Activated naive CD4-positive, alpha-beta T cell treated with anti-CD3 and anti-CD28 coated beads, Interleukin-2, amount 10 ng/mL, durations not matched to agents 7 days and 5 days (primary cell): ENCODE data around the gene CCR9.

Experiments used
- CTCF ChIA-PET: fragments of 350-600 bp; sonication (Branson Sonifier 250); formaldehyde crosslinking; loops from one replicate; lab custom pipeline; 2021; ENCODE audit warnings: antibody characterized with exemption; lab: Charles Lee
- DNase-seq: peaks from one replicate; pipeline ENCODE4 v3.0.0-alpha.2; 2020
- H3K27ac Mint-ChIP-seq: one replicate; pipeline ENCODE4 v1.8.0; 2021; ENCODE audit warnings: mild to moderate bottlenecking, moderate library complexity, mixed read lengths
- H3K27me3 Mint-ChIP-seq: one replicate; pipeline ENCODE4 v1.8.0; 2021; ENCODE audit warnings: mild to moderate bottlenecking, mixed read lengths
- H3K36me3 Mint-ChIP-seq: one replicate; pipeline ENCODE4 v1.8.0; 2021; ENCODE audit warnings: mixed read lengths
- H3K4me1 Mint-ChIP-seq: one replicate; pipeline ENCODE4 v1.8.0; 2021; ENCODE audit warnings: mixed read lengths
- H3K4me3 Mint-ChIP-seq: one replicate; pipeline ENCODE4 v1.8.0; 2021; ENCODE audit warnings: mild to moderate bottlenecking, moderate library complexity, mixed read lengths
- H3K9me3 Mint-ChIP-seq: one replicate; pipeline ENCODE4 v1.8.0; 2021; ENCODE audit warnings: mixed read lengths

The CCR9 gene

GRCh38 chr3:45942051-45942825 is 55.9 kb downstream of the CCR9 start:
- Mint-ChIP-seq H3K4me3 (no peak overlapping the region), H3K4me1 (peaks cover 60% of the 10 kb centered on the region), H3K9me3 (no peaks in the 10 kb centered on the region), H3K36me3 (peaks cover 45% of the 10 kb centered on the region), H3K27ac (no peak overlapping the region), H3K27me3 (peaks cover 11% of the 10 kb centered on the region)
- no peak for DNase-seq
- CTCF ChIA-PET, result interaction anchor here (0.9 to 16.7 kb wide), 9 partner anchors 8 to 428 kb away, joined by 3 to 419 read pairs (median 3); partner anchors contain the start of genes CCR1 and CCR5

- Mint-ChIP-seq H3K27ac (peak within 1 kb of the TSS; percentile 70), H3K4me3 (no peak within 1 kb of the TSS), H3K27me3 (peaks cover 11% of the 10 kb centered on the region), H3K36me3 (peaks cover 52% of the 10 kb centered on the region), H3K4me1 (peaks cover 59% of the 10 kb centered on the region), H3K9me3 (no peaks in the 10 kb centered on the region)
- CTCF ChIA-PET, result interaction anchor here (0.8 to 16.7 kb wide), 12 partner anchors 9 to 427 kb away, joined by 3 to 419 read pairs (median 3); partner anchors contain the start of genes CCR1 and CCR5
- peak; percentile 59 for DNase-seq
Observed at GRCh38 chr3:45943207-45943846, 57.0 kb downstream of the CCR9 start, which contains the start of gene CXCR6. Gene CXCR6 (plus strand): TSS chr3:45943464. CDS start chr3:45946482, 3,018 bp downstream.

- Mint-ChIP-seq H3K27me3 (peaks cover 11% of the 10 kb centered on the region), H3K4me1 (peaks cover 63% of the 10 kb centered on the region), H3K27ac (peak overlapping the region; percentile 68), H3K9me3 (no peaks in the 10 kb centered on the region), H3K4me3 (no peak overlapping the region), H3K36me3 (peaks cover 60% of the 10 kb centered on the region)
- CTCF ChIA-PET, result interaction anchor here (0.6 to 16.7 kb wide), 2 partner anchors 32 to 133 kb away, joined by 3 to 419 read pairs; no protein-coding TSS in a partner anchor
- no peak for DNase-seq
Observed at GRCh38 chr3:45944830-45945620, 58.7 kb downstream of the CCR9 start.

GRCh38 chr3:45946307-45946706 is 60.0 kb downstream of the CCR9 start:
- Mint-ChIP-seq H3K9me3 (no peaks in the 10 kb centered on the region), H3K27me3 (peaks cover 3% of the 10 kb centered on the region), H3K27ac (no peak overlapping the region), H3K4me3 (no peak overlapping the region), H3K4me1 (peaks cover 74% of the 10 kb centered on the region), H3K36me3 (peaks cover 62% of the 10 kb centered on the region)
- no peak for DNase-seq
- CTCF ChIA-PET, result interaction anchor here (1.8 to 16.7 kb wide), 2 partner anchors 48 to 132 kb away, joined by 5 to 419 read pairs; no protein-coding TSS in a partner anchor

- DNase-seq, result no peak
- Mint-ChIP-seq H3K27ac (no peak overlapping the region), H3K4me1 (peaks cover 77% of the 10 kb centered on the region), H3K36me3 (peaks cover 67% of the 10 kb centered on the region), H3K9me3 (no peaks in the 10 kb centered on the region), H3K4me3 (no peak overlapping the region), H3K27me3 (peaks cover 3% of the 10 kb centered on the region)
- CTCF ChIA-PET, result interaction anchor here (0.6 to 16.7 kb wide), 3 partner anchors 16 to 131 kb away, joined by 3 to 419 read pairs (median 5); no protein-coding TSS in a partner anchor
Observed at GRCh38 chr3:45946875-45947274, 60.5 kb downstream of the CCR9 start.

GRCh38 chr3:45947361-45947760 is 61.0 kb downstream of the CCR9 start:
- Mint-ChIP-seq H3K4me1 (peaks cover 76% of the 10 kb centered on the region), H3K9me3 (no peaks in the 10 kb centered on the region), H3K27ac (no peak overlapping the region), H3K36me3 (peaks cover 72% of the 10 kb centered on the region), H3K27me3 (peaks cover 3% of the 10 kb centered on the region), H3K4me3 (no peak overlapping the region)
- CTCF ChIA-PET, result interaction anchor here (0.6 to 16.7 kb wide), 3 partner anchors 15 to 131 kb away, joined by 3 to 419 read pairs (median 5); no protein-coding TSS in a partner anchor
- DNase-seq, result no peak

- peaks cover 3% of the 10 kb centered on the region for H3K27me3 Mint-ChIP-seq
- CTCF ChIA-PET, result interaction anchor here (0.9 to 16.7 kb wide), 4 partner anchors 10 to 130 kb away, joined by 3 to 419 read pairs (median 4); no protein-coding TSS in a partner anchor
- peaks cover 80% of the 10 kb centered on the region for H3K36me3 Mint-ChIP-seq
- H3K4me3 Mint-ChIP-seq, result no peak overlapping the region
- H3K4me1 Mint-ChIP-seq, result peaks cover 67% of the 10 kb centered on the region
- H3K9me3 Mint-ChIP-seq, result no peaks in the 10 kb centered on the region
- no peak overlapping the region for H3K27ac Mint-ChIP-seq
- no peak for DNase-seq
Observed at GRCh38 chr3:45948311-45948781, 62.0 kb downstream of the CCR9 start.

GRCh38 chr3:45948881-45949280 is 62.5 kb downstream of the CCR9 start:
- CTCF ChIA-PET, result interaction anchor here (0.9 to 16.7 kb wide), 3 partner anchors 10 to 129 kb away, joined by 3 to 419 read pairs (median 3); no protein-coding TSS in a partner anchor
- peaks cover 83% of the 10 kb centered on the region for H3K36me3 Mint-ChIP-seq
- peaks cover 3% of the 10 kb centered on the region for H3K27me3 Mint-ChIP-seq
- H3K4me3 Mint-ChIP-seq, result no peak overlapping the region
- no peaks in the 10 kb centered on the region for H3K9me3 Mint-ChIP-seq
- no peak for DNase-seq
- H3K27ac Mint-ChIP-seq, result no peak overlapping the region
- peaks cover 61% of the 10 kb centered on the region for H3K4me1 Mint-ChIP-seq

GRCh38 chr3:45949432-45949831 is 63.1 kb downstream of the CCR9 start:
- no peak overlapping the region for H3K4me3 Mint-ChIP-seq
- H3K27me3 Mint-ChIP-seq, result peaks cover 3% of the 10 kb centered on the region
- H3K4me1 Mint-ChIP-seq, result peaks cover 59% of the 10 kb centered on the region
- DNase-seq, result no peak
- peaks cover 88% of the 10 kb centered on the region for H3K36me3 Mint-ChIP-seq
- no peak overlapping the region for H3K27ac Mint-ChIP-seq
- CTCF ChIA-PET, result interaction anchor here (1.9 to 16.7 kb wide), 2 partner anchors 13 to 129 kb away, joined by 8 to 419 read pairs; no protein-coding TSS in a partner anchor
- H3K9me3 Mint-ChIP-seq, result no peaks in the 10 kb centered on the region

- H3K9me3 Mint-ChIP-seq, result no peaks in the 10 kb centered on the region
- CTCF ChIA-PET, result interaction anchor here (0.6 to 16.7 kb wide), 10 partner anchors 8 to 258 kb away, joined by 3 to 419 read pairs (median 6); partner anchors contain the start of gene CCR1
- H3K4me3 Mint-ChIP-seq, result no peak overlapping the region
- peaks cover 2% of the 10 kb centered on the region for H3K27me3 Mint-ChIP-seq
- H3K4me1 Mint-ChIP-seq, result peaks cover 52% of the 10 kb centered on the region
- DNase-seq, result no peak
- H3K27ac Mint-ChIP-seq, result peak overlapping the region; percentile 86
- peaks cover 89% of the 10 kb centered on the region for H3K36me3 Mint-ChIP-seq
Observed at GRCh38 chr3:45950131-45950530, 63.8 kb downstream of the CCR9 start.

GRCh38 chr3:45950686-45951600 is 64.6 kb downstream of the CCR9 start:
- DNase-seq, result peak; percentile 72
- Mint-ChIP-seq H3K9me3 (no peaks in the 10 kb centered on the region), H3K4me1 (peaks cover 47% of the 10 kb centered on the region), H3K27ac (peak overlapping the region; percentile 86), H3K27me3 (no peaks in the 10 kb centered on the region), H3K36me3 (peaks cover 87% of the 10 kb centered on the region), H3K4me3 (no peak overlapping the region)
- CTCF ChIA-PET, result interaction anchor here (0.6 to 16.7 kb wide), 11 partner anchors 9 to 257 kb away, joined by 3 to 419 read pairs (median 5); partner anchors contain the start of gene CCR1

- Mint-ChIP-seq H3K4me1 (peaks cover 40% of the 10 kb centered on the region), H3K27ac (no peak overlapping the region), H3K4me3 (no peak overlapping the region), H3K36me3 (peaks cover 84% of the 10 kb centered on the region), H3K27me3 (no peaks in the 10 kb centered on the region), H3K9me3 (no peaks in the 10 kb centered on the region)
- DNase-seq, result no peak
- CTCF ChIA-PET, result interaction anchor here (0.9 to 16.7 kb wide), 6 partner anchors 9 to 126 kb away, joined by 3 to 419 read pairs (median 9); partner anchors contain the start of gene CXCR6
Observed at GRCh38 chr3:45951946-45952345, 65.6 kb downstream of the CCR9 start.
